Naive thymus-derived CD4-positive, alpha-beta T cell (primary cell): ENCODE measurements around the gene TRIM52. TPM values are rescaled to one million over a fixed set of nuclear protein-coding genes. Genes with fewer than 3 reads are reported as not detected.
A peak's percentile ranks its signal among the peaks of the same experiment; 100 is the strongest.

ENCODE experiments used
- ATAC-seq: fragments of 150-1000 bp; cut with Tn5 transposase; 2 replicates; pipeline ENCODE4 v1.10.0; 2021; ENCODE audit warnings: mild to moderate bottlenecking, moderate library complexity
- CTCF ChIA-PET: fragments of 350-600 bp; sonication (Branson Sonifier 250); formaldehyde crosslinking; loops from one replicate; lab custom pipeline; 2021; ENCODE audit warnings: antibody characterized with exemption; lab: Charles Lee
- POLR2A ChIA-PET: fragments of 350-600 bp; sonication (Branson Sonifier 250); formaldehyde crosslinking; loops from one replicate; lab custom pipeline; 2021; ENCODE audit warnings: antibody characterized with exemption, inconsistent platforms; lab: Charles Lee
- DNase-seq, 9 donors: peaks; one replicate each; pipeline versions ENCODE4 v3.0.0 to v3.0.0-alpha.2; 2020 to 2022; ENCODE audit warnings: mixed read lengths in 1 of 9
- H3K27ac ChIP-seq: one replicate; pipeline ENCODE4 v1.7.0; 2013; ENCODE audit warnings: mild to moderate bottlenecking, low read depth, low read length, moderate library complexity
- H3K27me3 ChIP-seq, 2 donors: one replicate each; pipeline ENCODE4 v1.7.0; 2013; ENCODE audit warnings: low read length in 2 of 2, mild to moderate bottlenecking in 2 of 2, moderate library complexity in 2 of 2; ENCODE audit not compliant: control insufficient read depth in 2 of 2, insufficient read depth in 2 of 2
- H3K36me3 ChIP-seq, 3 experiments: 1 replicate in 2 of 3; 2 replicates in 1 of 3; pipeline ENCODE4 v1.7.0; 2013; ENCODE audit warnings: low read length in 3 of 3, mild to moderate bottlenecking in 3 of 3, moderate library complexity in 1 of 3; ENCODE audit not compliant: insufficient read depth in 3 of 3, control insufficient read depth in 2 of 3
- H3K4me1 ChIP-seq, 2 donors: one replicate each; pipeline ENCODE4 v1.7.0; 2013; ENCODE audit warnings: low read length in 2 of 2, mild to moderate bottlenecking in 2 of 2, moderate library complexity in 1 of 2; ENCODE audit not compliant: control insufficient read depth in 2 of 2, insufficient read depth in 2 of 2
- H3K4me3 ChIP-seq: 2 replicates; pipeline ENCODE4 v1.7.0; 2013; ENCODE audit warnings: mild to moderate bottlenecking, low read length
- H3K9me3 ChIP-seq, 3 experiments: 1 replicate in 2 of 3; 2 replicates in 1 of 3; pipeline ENCODE4 v1.7.0; 2013; ENCODE audit warnings: low read length in 3 of 3; ENCODE audit not compliant: control insufficient read depth in 2 of 3
- H3K27ac Mint-ChIP-seq, 9 donors: one replicate each; pipeline ENCODE4 v1.8.0; 2020 to 2022; ENCODE audit warnings: mixed read lengths in 9 of 9, mild to moderate bottlenecking in 8 of 9, moderate library complexity in 5 of 9, inconsistent platforms in 2 of 9
- H3K27me3 Mint-ChIP-seq, 5 donors: one replicate each; pipeline ENCODE4 v1.8.0; 2021 to 2022; ENCODE audit warnings: mixed read lengths in 5 of 5, mild to moderate bottlenecking in 1 of 5
- H3K36me3 Mint-ChIP-seq, 5 donors: one replicate each; pipeline ENCODE4 v1.8.0; 2020 to 2022; ENCODE audit warnings: mixed read lengths in 5 of 5, mild to moderate bottlenecking in 3 of 5, inconsistent platforms in 1 of 5
- H3K4me1 Mint-ChIP-seq, 7 donors: one replicate each; pipeline ENCODE4 v1.8.0; 2020 to 2022; ENCODE audit warnings: mixed read lengths in 7 of 7, mild to moderate bottlenecking in 3 of 7, inconsistent platforms in 1 of 7
- H3K4me3 Mint-ChIP-seq, 10 donors: one replicate each; pipeline ENCODE4 v1.8.0; 2020 to 2022; ENCODE audit warnings: mild to moderate bottlenecking in 10 of 10, mixed read lengths in 10 of 10, moderate library complexity in 6 of 10, inconsistent platforms in 2 of 10
- H3K9me3 Mint-ChIP-seq, 11 donors: one replicate each; pipeline ENCODE4 v1.8.0; 2020 to 2022; ENCODE audit warnings: mixed read lengths in 11 of 11, mild to moderate bottlenecking in 4 of 11, inconsistent platforms in 1 of 11, moderate library complexity in 1 of 11
- intact Hi-C, 2 donors: fragments of 100-400 bp; cut with micrococcal nuclease; formaldehyde crosslinking; loops; one replicate each; pipeline ENCODE4 v1.15.1; 2023
- polyA plus RNA-seq, 2 donors: library from polyadenylated mRNA; unstranded; fragments of 300-500 nt; fragmentation: Illumina TruSeq; gene quantifications; one replicate each; pipeline ENCODE4 v1.2.3, GENCODE V29; 2021
- total RNA-seq, 6 experiments: library from RNA in 5 of 6; stranded (reverse) in 5 of 6; gene quantifications; 1 replicate in 5 of 6; 2 replicates in 1 of 6; pipeline ENCODE4 v1.2.3 and lab custom pipeline; 2021 to 2026

The TRIM52 gene
- total and polyA plus RNA-seq, 7 experiments from 2014 or later, result 31.4 to 71.6 (median 39.2) TPM

DNA sequence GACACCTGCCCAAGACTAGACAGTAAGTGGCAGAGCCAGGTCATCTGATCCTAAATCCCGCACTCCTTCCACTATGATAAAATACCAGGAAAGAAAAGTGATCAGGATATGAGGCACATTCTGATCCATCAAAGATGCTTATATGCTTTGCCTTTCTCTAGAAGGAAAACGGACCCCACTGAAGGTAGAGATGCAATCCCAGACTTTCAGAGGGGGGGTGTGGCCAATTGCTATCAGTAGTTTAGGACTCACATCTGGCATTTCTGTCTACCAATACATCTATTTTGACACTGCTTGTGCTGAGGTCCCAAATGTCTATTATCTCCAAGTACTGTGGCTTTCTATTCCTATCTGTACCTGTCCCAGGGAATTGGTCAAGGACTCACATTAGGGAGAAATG lies 1.7 kb downstream of the TRIM52 start:
- intact Hi-C loops, result no loop called here
- ATAC-seq, result no peak
- DNase-seq, result peak in 1 of 9 donors; percentile 17

DNA sequence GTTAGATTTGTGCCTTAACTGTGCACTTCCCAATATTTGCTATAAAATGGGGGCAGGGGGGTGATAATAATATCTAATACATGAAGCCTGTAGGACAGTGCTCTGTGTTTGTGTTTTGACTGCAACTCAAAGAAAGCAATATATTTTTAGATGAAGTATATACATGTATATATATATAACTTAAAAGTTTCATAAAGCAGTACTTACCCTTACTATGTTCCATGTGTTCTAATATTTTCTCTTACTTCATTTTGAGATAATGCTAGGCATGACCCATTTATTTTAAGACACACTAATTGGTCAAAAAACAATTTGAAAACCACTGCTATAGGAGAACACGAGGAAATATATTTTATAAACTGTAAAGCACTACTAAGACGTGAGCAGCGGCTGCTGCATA lies 2.4 kb downstream of the TRIM52 start:
- no peak for ATAC-seq
- Mint-ChIP-seq H3K27ac (peak overlapping the region in 8 of 9 donors; percentile 58 to 99 (median 98)), H3K4me1 (peaks cover 41 to 72% (median 68%) of the 10 kb centered on the region in 7 donors), H3K27me3 (no peaks in the 10 kb centered on the region), H3K9me3 (no peaks in the 10 kb centered on the region), H3K4me3 (peak overlapping the region; percentile 94 to 100 (median 98)), H3K36me3 (peaks cover 0 to 38% (median 21%) of the 10 kb centered on the region in 5 donors)
- Histone ChIP-seq H3K27ac (peak overlapping the region; percentile 97), H3K36me3 (peaks cover 0 to 29% (median 0%) of the 10 kb centered on the region in 3 experiments), H3K27me3 (no peaks in the 10 kb centered on the region), H3K9me3 (no peaks in the 10 kb centered on the region), H3K4me1 (peaks cover 31 to 39% of the 10 kb centered on the region in 2 donors), H3K4me3 (peak overlapping the region; percentile 93)
- POLR2A ChIA-PET, result interaction anchor here (0.6 to 12.9 kb wide), 4 partner anchors 12 to 68 kb away, joined by 3 to 305 read pairs (median 144); partner anchors contain the start of genes RACK1 and TRIM41
- CTCF ChIA-PET, result no interaction called here
- no peak for DNase-seq
- intact Hi-C loops, result no loop called here

More for the DNA sequence above, 1.7 kb downstream of the TRIM52 start:
- Mint-ChIP-seq H3K27ac (peak overlapping the region in 8 of 9 donors; percentile 95 to 99 (median 98)), H3K4me1 (peaks cover 41 to 73% (median 69%) of the 10 kb centered on the region in 7 donors), H3K27me3 (no peaks in the 10 kb centered on the region), H3K36me3 (peaks cover 0 to 41% (median 25%) of the 10 kb centered on the region in 5 donors), H3K9me3 (no peaks in the 10 kb centered on the region), H3K4me3 (peak overlapping the region; percentile 94 to 100 (median 98))
- H3K36me3 ChIP-seq, result peaks cover 0 to 30% (median 0%) of the 10 kb centered on the region in 3 experiments
- H3K27ac ChIP-seq, result peak overlapping the region; percentile 97
- H3K4me3 ChIP-seq, result peak overlapping the region; percentile 93
- ChIA-PET CTCF (interaction anchor here (2.7 kb wide), 1 partner anchor 8 kb away, joined by 11 read pairs; no protein-coding TSS in a partner anchor), POLR2A (interaction anchor here (2.2 to 12.9 kb wide), 7 partner anchors 13 to 74 kb away, joined by 5 to 305 read pairs (median 35); partner anchors contain the start of genes RACK1, TRIM41 and TRIM7)
- peaks cover 31 to 39% of the 10 kb centered on the region in 2 donors for H3K4me1 ChIP-seq
- H3K9me3 ChIP-seq, result no peaks in the 10 kb centered on the region
- no peaks in the 10 kb centered on the region for H3K27me3 ChIP-seq

DNA sequence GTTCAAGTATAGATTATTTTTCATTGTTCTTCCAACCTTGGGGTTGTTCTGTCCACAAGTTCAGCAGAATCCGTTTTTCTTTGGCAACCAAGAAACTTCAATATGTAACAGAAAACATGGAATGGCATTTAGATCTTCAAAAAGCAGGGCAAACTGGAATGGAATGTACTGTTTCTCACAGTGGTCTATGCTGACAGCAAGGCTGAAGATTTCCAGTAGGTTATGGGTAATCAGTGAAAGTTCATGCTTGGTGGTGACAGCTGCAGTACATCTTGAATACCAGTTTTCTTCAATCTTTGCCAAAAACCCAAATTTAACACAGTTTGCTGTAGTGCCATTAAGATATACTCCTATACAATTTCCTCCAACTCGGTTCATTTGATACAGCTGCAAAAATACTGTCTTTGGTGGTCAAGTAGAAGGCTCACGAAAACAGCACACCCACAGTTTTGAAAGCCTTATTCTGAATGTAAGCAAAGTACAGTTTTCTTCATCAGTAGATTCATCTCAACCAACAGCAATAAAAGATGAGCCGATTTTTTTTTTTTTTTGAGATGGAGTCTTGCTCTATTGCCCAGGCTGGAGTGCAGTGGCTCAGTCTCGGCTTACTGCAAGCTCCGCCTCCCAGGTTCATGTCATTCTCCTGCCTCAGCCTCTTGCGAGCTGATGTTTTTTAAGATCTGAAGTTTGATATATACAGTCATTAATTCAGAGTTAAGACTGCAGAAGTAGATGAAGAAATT lies 4.9 kb downstream of the TRIM52 start:
- H3K4me1 ChIP-seq, result peaks cover 28 to 36% of the 10 kb centered on the region in 2 donors
- Mint-ChIP-seq H3K9me3 (no peaks in the 10 kb centered on the region), H3K27ac (peak overlapping the region in 7 of 9 donors; percentile 7 to 74 (median 65)), H3K4me1 (peaks cover 47 to 84% (median 77%) of the 10 kb centered on the region in 7 donors), H3K4me3 (peak overlapping the region in 5 of 10 donors; percentile 4 to 99 (median 23)), H3K27me3 (no peaks in the 10 kb centered on the region), H3K36me3 (peaks cover 0 to 41% (median 19%) of the 10 kb centered on the region in 5 donors)
- H3K9me3 ChIP-seq, result no peaks in the 10 kb centered on the region
- no peak overlapping the region for H3K27ac ChIP-seq
- H3K27me3 ChIP-seq, result no peaks in the 10 kb centered on the region
- peaks cover 0 to 26% (median 0%) of the 10 kb centered on the region in 3 experiments for H3K36me3 ChIP-seq
- POLR2A ChIA-PET, result interaction anchor here (0.6 to 12.9 kb wide), 10 partner anchors 9 to 1464 kb away, joined by 3 to 305 read pairs (median 4); partner anchors contain the start of genes RACK1 and TRIM41
- no peak overlapping the region for H3K4me3 ChIP-seq
- intact Hi-C loops, result no loop called here
- CTCF ChIA-PET, result interaction anchor here (0.7 kb wide), 1 partner anchor 12 kb away, joined by 3 read pairs; no protein-coding TSS in a partner anchor
- DNase-seq (no peak), ATAC-seq (no peak)

DNA sequence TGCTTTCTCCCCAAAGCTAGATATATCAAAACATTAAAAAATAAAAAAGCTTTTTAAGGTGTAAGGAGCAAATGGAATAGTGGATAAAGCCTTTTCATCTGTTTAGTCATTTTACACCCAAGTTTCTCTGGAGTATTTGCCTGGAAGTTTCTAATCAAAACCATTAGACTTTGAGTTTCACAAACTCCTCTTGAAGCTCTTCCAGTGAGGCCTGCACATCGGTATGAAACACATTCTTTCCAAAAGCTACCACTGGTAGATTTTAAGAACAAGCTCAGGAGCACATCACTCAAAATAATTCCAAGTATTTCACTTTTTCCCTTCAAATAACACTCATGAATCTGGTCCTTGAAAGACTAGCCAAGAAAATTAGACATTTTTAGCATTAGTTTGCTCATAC lies 5.7 kb downstream of the TRIM52 start:
- ATAC-seq, result no peak
- ChIA-PET POLR2A (interaction anchor here (0.7 to 12.9 kb wide), 5 partner anchors 9 to 67 kb away, joined by 3 to 305 read pairs (median 4); partner anchors contain the start of genes RACK1 and TRIM41), CTCF (interaction anchor here (0.8 kb wide), 1 partner anchor 48 kb away, joined by 3 read pairs; no protein-coding TSS in a partner anchor)
- Mint-ChIP-seq H3K27ac (peak overlapping the region in 6 of 9 donors; percentile 7 to 74 (median 66)), H3K36me3 (peaks cover 0 to 36% (median 19%) of the 10 kb centered on the region in 5 donors), H3K4me1 (peaks cover 42 to 84% (median 74%) of the 10 kb centered on the region in 7 donors), H3K4me3 (peak overlapping the region in 3 of 10 donors; percentile 3 to 99 (median 23)), H3K27me3 (no peaks in the 10 kb centered on the region), H3K9me3 (no peaks in the 10 kb centered on the region)
- H3K9me3 ChIP-seq, result no peaks in the 10 kb centered on the region
- peaks cover 28 to 36% of the 10 kb centered on the region in 2 donors for H3K4me1 ChIP-seq
- intact Hi-C loops, result no loop called here
- H3K27me3 ChIP-seq, result no peaks in the 10 kb centered on the region
- H3K36me3 ChIP-seq, result peaks cover 0 to 20% (median 0%) of the 10 kb centered on the region in 3 experiments
- H3K4me3 ChIP-seq, result no peak overlapping the region
- no peak for DNase-seq
- no peak overlapping the region for H3K27ac ChIP-seq

DNA sequence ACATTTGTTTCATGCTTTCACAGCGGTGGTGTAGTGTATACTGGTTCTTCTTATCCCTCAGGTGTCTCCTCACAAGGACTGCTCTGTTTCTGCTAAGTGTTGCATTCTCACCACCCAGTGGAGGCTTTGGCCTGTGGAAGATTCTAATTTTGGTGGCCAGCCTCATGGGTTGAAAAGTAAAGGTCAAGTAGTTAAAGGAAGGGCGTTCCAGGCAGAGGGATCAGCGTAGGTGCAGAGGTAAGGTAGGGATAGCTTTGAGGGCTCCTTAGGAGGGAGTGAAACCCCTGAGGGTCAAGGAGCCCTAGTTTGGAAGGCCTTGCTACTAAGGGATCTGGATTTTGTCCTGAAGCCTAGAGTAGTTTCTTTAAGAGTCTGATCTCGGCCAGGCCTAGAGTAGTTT lies 12.7 kb downstream of the TRIM52 start:
- Histone ChIP-seq H3K4me3 (no peak overlapping the region), H3K4me1 (peaks cover 25 to 30% of the 10 kb centered on the region in 2 donors), H3K36me3 (peaks cover 0 to 5% (median 0%) of the 10 kb centered on the region in 3 experiments), H3K27me3 (no peaks in the 10 kb centered on the region), H3K9me3 (no peaks in the 10 kb centered on the region), H3K27ac (peak overlapping the region; percentile 34)
- CTCF ChIA-PET, result no interaction called here
- Mint-ChIP-seq H3K27me3 (no peaks in the 10 kb centered on the region), H3K4me3 (peak overlapping the region; percentile 36 to 99 (median 92)), H3K9me3 (no peaks in the 10 kb centered on the region), H3K36me3 (peaks cover 0 to 20% (median 0%) of the 10 kb centered on the region in 5 donors), H3K4me1 (peaks cover 43 to 83% (median 67%) of the 10 kb centered on the region in 7 donors), H3K27ac (peak overlapping the region; percentile 76 to 98 (median 95))
- intact Hi-C loops, result no loop called here
- DNase-seq, result no peak
- POLR2A ChIA-PET, result interaction anchor here (1.0 to 13.0 kb wide), 5 partner anchors 12 to 76 kb away, joined by 3 to 305 read pairs (median 7); partner anchors contain the start of genes TRIM41 and TRIM52
- no peak for ATAC-seq
